NCI-H146 treated with DMSO at 0.1 percent for 48 hours (cell line): ENCODE data around the gene CACYBP.
A peak's percentile ranks its signal among the peaks of the same experiment; 100 is the strongest.

Source experiments
- DNase-seq: peaks from one replicate; lab custom pipeline; 2025; ENCODE audit not compliant: unreplicated experiment; lab: John Stamatoyannopoulos, UW

Gene CACYBP, protein sequence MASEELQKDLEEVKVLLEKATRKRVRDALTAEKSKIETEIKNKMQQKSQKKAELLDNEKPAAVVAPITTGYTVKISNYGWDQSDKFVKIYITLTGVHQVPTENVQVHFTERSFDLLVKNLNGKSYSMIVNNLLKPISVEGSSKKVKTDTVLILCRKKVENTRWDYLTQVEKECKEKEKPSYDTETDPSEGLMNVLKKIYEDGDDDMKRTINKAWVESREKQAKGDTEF

DNA sequence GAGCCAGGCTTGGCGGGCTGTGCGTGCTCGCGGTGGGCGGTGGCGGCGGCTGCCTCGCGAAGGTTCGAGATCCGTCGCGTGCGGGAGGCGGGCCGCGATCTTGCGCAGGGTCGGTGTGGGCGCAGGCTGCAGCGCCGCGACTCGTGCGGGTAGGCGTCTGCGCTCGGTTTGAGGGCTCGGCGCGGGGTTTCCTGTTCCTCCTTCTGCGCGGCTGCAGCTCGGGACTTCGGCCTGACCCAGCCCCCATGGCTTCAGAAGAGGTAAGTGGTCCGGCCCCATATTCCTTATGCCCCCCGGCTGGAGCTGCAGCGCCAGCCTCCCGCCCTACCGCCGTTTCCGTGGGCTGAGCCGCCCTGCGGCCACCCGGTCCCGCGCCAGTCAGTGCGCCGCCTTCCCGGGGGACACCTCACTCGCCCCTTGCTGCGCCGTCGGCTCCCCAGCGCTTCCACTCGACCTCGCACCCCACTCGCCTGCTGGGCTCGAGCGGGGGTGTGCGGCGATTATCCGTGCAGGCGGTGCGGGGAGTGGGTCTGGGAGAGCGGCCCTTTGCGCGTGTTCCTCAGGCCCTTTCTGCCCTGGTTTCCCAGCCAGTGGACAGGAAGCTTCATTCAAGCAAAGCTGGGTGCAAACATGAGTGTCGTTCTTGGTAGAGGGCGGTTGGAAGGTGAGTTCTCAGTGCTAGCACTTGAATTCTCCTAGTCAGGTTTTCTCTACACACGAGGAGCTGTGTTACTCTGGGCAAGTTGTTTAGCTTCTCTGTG lies at the start of gene CACYBP:
TSS of gene CACYBP (plus strand) at position 12 of the 761 bp plus-strand sequence. CDS start at position 246, 234 bp downstream.
- DNase-seq, result peak; percentile 19

DNA sequence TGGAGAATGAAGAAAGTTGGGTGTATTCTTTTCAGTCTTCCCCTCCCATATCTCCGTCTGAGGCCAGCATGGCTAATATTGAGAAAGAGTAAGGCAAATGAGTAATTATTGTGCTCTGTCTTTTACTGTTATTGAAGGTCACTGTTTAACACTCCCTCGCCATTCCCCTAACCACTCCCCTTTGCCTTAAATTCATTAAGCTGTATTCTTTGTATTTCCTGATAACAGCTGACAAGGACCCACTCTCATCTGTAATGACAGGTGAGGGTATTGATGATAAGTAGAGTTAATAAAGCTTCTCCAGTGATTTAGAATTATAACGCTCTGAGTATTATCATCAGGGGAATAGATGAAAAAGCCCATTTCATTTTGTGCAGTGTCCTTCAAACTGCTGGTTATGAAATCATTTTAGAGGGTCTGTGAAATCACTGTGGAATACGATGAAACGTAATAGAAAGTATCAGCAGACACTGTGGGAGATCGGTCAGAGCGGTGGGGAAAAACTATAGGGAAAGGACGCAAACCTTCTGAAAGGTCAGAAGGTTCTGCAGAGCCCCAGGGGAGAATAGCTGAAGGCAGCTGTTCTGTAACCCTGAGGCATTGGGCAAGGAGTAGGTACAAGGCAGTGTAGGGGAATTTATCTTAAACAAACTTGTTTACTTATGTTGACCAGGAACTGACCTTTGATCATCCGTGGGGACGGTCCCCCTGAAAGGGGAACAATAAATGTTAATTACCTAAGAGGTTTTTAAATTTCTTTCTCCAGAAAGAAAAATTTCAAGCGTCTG lies 46.3 kb upstream of the CACYBP start:
- DNase-seq, result peak; percentile 75

DNA sequence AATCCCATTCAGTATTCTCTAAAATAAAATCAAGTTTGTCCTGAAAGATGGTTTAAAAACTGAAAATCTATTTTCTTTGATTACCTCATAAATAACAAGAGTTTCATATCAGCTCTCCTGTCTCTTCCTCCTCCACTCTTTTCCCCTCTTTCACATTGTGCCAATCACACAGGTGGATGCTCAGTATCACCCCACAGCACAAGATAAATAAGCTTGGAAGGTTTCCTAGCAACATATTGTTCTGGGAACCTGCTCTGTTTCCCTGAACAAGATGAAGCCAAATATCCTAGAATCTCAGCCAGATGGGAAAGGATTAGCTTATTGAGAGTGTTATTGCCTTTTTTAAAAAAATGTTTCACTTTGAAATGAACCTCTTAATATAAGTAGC lies 45.7 kb upstream of the CACYBP start:
- peak; percentile 76 for DNase-seq

DNA sequence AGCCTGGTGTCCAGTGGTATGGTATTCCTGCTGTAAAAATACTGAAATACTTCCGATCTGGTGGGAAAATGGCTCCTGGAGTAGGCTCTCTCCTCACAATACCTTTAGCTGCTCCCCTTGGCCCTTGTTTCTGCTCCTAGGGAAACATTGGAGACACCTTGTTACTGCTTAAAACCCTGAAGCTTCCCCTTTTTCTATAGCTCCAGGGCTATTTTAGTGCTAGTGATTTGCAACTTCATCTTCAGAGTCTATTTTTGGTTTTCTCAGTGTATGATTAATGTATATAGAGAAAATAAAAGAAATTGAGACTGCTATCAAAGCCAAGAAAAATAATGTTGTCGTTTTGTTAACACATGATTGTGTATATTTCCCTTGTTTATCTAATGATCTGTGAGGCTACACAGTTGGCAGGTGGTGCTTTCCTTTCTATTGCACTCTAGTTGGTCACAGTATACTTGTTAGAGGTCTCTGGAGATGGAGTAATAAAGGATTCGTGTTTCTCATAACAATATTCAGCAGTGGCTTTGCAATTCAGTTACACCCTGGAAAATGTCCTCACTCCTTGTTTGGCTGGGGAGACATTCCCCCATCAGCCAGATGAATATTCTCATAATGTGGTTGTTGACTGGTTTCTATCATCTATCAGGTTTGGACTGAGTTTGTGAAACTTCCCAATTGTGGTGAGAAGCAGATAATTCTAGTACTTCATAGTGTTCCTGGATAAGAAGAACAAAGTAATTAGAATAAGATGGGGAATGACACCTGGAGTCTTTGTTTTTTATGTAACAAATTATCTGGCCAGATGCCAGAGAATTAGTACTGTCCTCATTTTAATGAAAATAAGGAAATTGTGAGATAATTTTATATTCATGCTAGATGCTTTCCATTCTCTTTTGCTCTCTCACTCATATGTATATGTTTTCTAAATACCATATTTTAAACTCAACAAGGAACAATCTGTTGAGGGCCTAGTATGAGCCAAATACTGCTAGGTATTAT lies 44.8 kb upstream of the CACYBP start:
- DNase-seq, result no peak

DNA sequence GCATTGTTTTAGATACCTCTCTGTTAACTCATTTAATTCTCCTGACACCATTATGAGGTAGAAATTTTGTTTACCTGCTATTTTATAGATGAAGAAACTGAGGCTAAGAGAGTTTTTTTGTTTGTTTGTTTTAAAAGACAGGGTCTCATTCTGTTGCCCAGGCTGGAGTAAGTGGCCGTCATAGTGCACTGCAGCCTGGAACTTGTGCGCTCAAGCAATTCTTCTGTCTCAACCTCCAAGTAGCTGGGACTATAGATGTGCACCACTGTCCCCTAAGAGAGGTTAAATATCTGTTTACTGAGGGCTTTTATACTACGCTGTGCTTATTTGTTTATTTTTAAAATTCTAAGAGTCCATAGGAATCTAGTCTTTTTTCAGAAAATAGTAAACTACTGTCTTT lies 43.7 kb upstream of the CACYBP start:
- DNase-seq, result no peak

DNA sequence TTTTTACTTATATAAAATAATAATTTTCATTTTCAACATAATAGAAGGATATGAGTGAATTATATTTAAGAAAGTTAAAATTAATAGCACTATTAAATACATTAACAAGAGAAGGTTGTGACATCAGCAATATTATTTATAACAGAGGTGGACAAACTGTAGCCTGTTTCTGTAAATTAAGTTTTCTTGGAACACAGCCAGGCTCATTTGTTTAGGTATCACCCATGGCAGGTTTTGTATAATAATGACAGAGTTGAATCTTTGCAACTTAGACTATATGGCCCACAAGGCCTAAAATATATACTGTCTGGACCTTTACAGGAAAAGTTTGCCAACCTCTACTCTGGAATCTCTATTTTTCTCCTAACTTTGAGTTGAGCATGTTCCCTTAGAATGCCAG lies 42.8 kb upstream of the CACYBP start:
- DNase-seq, result no peak

DNA sequence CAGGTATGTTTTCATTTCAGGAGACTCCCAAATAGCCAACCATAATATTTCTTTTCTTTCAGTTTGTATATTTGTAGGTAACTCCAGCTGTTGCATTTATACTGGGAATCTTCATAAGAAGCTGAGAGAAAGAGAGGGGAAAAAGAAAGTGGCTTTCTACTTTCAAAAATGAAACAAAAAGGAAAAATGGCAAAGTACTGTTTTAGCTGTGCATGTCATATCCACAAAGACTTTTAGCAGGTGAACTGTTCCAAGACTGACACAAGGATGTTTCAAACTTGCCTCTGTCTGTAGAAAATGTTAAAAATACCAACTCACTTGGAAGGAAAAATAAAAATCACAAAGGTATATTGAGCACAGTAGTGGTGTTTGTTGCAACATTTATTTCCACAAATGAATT lies 41.9 kb upstream of the CACYBP start:
- DNase-seq, result no peak

DNA sequence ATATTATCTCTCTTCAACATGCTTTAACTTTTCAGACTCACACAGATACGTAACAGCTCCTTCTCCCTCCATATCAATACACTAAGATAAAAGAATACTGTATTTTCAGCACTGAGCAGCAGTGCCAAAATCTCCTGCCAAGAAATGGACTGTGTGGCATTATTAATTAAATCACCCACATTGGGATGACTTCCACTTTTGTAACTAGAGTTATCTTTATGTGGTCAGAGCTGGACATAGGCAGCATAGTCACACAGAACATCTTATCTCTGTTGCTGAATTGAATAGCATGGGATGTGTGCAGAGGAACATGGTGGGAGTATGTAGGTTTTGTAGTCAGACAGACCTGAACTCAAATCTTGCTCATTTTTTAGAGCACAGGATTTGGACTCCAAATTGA lies 41.4 kb upstream of the CACYBP start:
- DNase-seq, result no peak

DNA sequence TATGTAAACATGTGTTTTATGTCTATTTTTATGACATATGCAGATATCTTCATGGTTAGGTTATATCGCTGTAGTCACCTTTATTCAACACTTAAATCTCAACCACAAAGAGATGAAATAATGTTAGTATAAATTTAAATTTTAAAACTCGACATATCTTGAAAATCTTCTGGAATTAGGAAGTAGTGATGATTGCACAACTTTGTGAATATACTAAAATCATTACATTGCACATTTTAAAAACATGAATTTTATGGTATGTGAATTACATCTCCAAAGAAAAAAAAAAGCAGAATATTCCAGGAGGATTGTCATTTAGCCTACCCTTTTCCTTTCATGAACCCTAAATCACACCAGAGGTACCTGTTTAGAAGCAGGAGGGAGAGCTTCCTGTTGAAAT lies 39.4 kb upstream of the CACYBP start:
- no peak for DNase-seq

DNA sequence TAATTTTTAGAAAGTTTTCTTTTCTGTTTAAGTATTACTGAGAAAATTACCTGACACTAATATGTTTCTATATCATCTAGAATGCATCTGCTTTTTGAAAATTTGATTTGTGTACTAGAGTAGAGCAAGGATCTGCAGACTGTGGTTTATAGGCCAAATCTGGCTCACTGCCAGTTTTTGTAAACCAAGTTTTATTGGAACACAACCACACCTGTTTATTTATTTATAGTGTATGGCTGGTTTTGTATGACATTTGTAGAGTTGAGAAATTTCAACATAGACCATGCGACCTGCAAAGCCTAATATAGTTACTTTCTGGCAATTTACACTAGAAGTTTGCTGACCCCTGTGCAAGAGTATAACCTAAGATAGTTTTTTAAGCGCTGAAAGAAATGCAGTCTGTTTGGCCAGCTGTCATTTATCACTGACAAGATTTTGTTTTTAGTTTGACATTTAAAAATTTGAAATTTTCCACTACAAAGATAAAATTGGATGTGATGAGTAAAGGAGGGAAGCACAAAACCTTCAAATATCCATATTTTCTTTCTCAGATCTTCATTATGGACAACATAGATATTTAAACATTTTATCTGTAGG lies 36.1 kb upstream of the CACYBP start:
- no peak for DNase-seq

DNA sequence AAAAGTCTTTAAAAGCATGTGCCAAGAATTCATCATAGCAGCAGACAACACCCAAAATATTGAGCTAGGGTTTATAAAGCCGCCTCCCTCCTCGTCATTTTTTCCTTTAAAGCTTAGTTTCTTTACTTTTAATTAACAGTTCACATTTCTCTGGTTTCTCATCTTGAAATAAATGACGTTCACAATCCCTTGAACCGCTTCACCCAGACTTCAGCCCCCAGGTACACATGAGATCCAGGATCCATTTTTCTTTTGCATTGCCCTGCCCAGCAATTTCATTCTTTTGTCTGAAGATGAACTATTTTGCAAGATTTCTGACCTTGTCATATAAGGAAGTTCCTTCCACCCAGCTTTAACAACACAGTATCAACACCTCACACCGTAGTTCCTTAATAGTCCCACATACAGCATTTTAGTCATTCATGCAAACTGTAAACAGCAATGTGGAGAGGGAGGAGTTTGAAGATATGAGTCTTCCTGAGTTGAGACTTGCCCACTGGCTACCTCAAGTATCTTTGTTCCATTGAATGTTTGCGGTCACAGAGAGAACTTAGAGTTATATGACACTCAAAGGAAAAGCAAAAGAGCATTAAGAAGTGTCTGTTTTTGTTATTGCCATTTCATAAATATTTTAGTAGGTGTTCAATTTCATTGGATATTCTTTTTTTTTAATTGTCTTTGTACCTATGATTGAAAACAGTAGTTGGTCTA lies 35.3 kb upstream of the CACYBP start:
- DNase-seq, result no peak

DNA sequence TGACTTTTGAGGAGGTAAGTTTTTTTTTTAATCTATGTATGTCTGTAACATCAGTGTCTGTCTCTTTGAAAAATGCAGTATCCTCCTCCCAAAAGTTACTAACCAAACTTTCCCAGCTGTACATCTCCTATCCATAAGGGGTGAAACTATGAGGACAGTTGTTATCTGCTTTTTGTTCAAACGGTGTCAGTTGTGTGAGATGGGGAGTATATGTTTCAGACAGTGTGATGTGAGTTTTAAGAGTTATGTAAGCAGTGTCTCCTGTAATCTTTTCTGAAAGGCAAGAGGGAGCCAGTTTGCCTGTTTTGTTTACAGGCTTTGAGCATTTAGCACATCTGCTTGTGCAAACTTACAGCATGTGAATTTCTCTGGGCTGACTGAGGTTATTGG lies 34.8 kb upstream of the CACYBP start:
- DNase-seq, result no peak

DNA sequence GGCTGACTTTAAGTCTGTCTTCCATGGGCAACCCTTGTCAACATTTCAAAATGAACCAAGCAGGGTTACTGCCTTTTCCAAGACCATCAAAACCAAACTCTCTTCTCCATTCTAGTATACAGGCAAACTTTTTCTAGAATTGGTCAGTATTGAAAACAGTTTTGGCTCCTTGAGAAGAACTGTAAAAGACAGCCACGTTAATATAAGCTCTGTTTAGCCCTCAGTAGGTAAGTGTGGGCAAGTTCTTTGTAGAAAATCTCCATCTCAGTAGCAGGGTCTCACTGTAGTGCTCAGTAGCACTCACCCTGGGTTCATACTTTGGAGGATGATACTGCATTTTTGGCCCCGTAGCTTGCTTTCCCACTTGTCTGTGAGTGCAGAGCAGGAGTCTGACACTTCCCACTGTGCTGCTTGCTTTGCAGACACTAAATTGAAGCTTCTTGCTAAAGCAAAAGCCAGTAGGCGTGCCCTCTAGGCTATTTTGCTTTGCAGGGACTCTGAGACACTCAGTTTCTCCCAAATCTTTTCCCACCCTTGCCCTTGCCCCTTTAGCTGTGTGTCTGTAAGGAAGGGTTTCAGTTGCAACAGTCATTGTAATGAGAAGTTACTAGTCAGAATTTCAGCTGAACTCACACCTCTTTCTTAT lies 34.3 kb upstream of the CACYBP start:
- DNase-seq, result no peak

DNA sequence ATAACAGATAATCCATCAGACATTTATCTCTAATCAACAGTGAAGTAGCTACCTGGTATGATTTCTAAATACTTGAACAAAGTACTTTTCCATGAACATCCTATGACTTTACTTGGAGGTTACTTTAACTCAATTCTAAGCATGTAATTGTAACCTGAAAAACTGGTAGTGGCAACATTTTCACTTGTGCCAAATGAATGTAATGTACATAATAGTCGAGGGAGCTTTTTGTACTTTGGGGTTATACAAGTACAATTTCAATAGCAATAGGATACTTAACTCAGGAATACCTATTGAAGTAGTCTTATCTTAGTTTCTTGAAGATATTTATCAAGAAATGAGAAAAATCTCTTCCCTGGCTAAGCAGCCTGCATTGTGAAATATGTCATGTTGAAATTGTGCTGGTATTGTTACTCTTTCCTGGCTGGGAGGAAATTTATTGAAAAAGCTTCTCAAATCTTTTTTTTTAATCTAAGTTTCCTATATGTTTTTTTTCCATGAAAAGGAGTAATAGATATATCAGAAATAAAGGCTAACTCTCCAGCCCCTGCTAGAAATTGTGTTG lies 33.7 kb upstream of the CACYBP start:
- DNase-seq, result no peak

DNA sequence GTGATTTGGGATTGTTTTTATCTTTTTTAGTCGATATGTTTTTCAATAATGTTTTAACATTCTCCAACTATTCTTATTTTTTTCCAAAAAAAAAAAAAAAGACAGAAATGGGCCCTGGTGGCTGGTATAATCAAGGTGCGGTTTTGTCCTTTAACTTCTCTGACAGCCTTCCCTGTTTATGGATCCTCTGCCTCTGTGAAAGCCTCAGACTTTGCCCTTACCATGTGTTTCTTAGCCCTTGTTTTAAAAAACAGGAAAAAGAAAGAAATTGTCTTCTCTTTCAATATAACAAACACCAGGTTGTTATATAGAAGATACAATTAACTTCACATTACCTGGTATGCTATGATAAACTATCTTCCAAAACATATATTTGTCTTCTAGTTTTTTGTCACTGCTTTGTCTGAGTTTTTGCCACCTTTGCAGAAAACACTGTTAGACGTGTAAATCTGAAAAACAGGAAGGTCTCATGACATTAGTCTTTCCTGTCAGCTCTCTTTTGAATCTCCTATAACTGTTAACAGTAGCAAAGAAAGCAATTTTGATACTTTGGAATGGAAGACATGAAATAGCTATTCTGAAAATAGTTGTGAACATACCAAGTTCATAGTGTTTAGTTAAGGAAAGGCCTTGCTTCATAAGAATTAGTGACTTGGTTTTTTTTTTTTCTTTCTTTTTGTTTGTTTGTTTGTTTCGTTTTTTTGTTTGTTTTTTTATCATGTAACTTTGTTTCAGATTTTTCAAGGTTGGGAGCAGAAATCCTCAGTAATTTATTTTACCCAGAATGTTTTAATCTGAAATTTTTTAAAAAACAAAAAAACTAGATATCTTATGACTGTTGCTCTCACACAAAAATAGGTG lies 31.7 kb upstream of the CACYBP start:
- DNase-seq, result no peak

DNA sequence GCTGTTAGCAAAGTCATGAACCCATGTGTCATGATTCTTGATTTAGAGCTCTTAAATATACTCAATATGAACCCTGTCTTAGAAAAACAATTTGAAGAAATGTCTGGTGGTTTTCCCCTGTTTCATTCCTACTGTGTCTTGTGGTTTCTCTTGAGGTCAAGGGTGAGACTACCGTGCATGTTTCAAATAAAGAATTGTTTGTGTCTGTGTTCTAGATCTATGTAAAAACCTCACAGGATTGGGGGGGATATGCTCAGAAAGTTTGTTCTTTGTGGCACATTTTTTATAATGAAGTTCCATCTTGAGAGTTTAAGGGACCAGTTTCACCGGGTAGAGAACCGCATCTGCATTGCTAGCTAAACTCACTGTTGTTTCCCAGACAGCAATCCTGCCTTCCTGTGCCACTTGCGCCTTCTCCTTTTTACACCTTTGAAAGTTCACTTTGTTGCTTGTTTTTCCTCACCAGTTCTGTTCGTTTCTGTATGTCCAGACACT lies 30.9 kb upstream of the CACYBP start:
- no peak for DNase-seq

DNA sequence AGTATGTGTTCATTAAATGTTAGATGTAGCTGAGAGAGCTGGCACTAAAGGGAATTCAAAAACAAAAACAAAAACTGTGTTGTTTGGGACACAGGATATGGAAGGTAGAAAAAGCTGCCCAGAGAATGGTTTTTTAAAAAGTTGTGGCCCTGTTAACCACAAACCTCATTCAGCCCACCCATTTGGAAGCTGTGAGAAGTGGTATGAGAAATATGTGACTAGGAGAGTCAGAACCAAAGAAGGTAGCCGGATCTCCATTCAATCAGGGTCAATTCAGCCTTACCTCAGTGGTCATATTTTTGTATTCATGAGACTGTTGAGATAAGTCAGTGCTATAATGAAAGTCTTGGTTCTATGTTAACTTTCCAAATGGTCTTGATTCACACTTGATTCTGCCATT lies 29.8 kb upstream of the CACYBP start:
- DNase-seq, result no peak

DNA sequence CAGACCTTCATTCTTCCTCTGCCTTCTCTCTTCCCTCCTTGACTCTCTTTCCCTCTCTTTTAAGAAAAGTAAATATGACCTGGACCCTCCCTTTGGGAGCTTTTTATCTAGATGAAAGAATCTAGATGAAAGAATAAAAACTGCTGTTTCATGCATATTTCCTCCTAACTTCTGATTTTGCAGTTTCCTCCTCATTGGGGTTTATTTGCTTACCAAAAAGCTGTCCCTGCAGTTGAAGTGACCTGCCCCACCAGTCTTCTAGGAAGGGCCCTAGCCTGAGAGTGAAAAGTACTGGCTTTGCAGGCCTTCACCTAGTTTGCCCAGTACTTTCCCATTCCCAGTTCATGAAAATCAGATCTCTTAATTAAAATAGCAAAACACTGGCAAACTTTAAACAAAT lies 28.3 kb upstream of the CACYBP start:
- no peak for DNase-seq
